Brain microvascular endothelial cell (primary cell): ENCODE data around the gene EEFSEC.

Experiments used
- DNase-seq: peaks from one replicate; pipeline ENCODE4 v3.0.0-alpha.2; 2020
- H3K27ac ChIP-seq: fragments of 250-450 bp; sonication (Bioruptor Pico); 2 replicates; pipeline ENCODE4 v1.5.1; 2020; ENCODE audit warnings: mild to moderate bottlenecking, moderate library complexity
- H3K27me3 ChIP-seq: fragments of 250-450 bp; sonication (Bioruptor Pico); replicated peaks from 2 replicates; pipeline ENCODE4 v1.5.1; 2020; ENCODE audit warnings: mild to moderate bottlenecking
- H3K36me3 ChIP-seq: fragments of 250-450 bp; sonication (Bioruptor Pico); replicated peaks from 2 replicates; pipeline ENCODE4 v1.5.1; 2020; ENCODE audit warnings: mild to moderate bottlenecking
- H3K4me3 ChIP-seq: 2 replicates; pipeline ENCODE4 v1.5.1; 2011; ENCODE audit warnings: low read depth, mild to moderate bottlenecking, control low read depth, low read length, moderate library complexity
- in situ Hi-C: cut with HindIII; loops from 2 replicates; pipeline ENCODE4 v1.10.0; 2017; ENCODE audit warnings: low sequenced_read_pairs, low pct_ligation_motif_present
- TF ChIP-seq, protein P1 (sequence below): IDR thresholded peaks from 2 replicates; pipeline ENCODE4 v1.5.1; 2011; ENCODE audit warnings: low read depth, mild to moderate bottlenecking, moderate library complexity, low read length, control low read depth, inconsistent platforms; ENCODE audit errors: missing control alignments

Gene EEFSEC

DNA sequence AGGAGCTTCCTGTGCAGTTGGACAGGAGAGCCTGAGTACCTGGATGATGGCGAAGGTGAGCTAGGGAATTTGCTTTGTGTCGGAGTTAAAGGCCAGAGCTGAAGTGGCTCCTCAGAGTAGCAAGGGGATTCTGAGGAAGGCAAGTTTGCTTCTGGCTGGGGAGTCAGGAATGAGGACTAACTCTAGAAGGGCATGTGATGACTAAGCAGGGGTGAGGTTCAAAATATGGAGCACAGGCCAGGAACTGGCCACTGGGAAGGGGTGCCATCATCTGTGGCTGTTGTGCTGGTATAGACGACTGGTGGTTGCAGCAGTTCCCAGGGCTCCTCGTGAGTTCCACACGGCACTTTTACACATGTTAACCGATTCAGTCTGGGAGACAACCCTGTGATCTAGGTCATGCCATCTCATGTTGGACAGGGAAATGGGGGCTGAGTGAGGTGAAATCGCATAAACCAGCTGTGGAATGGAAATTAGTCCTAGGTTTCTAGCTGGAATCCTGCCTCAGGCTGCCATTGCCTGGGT lies 100.8 kb downstream of the EEFSEC start:
- TF ChIP-seq, protein P1, sequence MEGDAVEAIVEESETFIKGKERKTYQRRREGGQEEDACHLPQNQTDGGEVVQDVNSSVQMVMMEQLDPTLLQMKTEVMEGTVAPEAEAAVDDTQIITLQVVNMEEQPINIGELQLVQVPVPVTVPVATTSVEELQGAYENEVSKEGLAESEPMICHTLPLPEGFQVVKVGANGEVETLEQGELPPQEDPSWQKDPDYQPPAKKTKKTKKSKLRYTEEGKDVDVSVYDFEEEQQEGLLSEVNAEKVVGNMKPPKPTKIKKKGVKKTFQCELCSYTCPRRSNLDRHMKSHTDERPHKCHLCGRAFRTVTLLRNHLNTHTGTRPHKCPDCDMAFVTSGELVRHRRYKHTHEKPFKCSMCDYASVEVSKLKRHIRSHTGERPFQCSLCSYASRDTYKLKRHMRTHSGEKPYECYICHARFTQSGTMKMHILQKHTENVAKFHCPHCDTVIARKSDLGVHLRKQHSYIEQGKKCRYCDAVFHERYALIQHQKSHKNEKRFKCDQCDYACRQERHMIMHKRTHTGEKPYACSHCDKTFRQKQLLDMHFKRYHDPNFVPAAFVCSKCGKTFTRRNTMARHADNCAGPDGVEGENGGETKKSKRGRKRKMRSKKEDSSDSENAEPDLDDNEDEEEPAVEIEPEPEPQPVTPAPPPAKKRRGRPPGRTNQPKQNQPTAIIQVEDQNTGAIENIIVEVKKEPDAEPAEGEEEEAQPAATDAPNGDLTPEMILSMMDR: no peak
- no peak for DNase-seq
- in situ Hi-C loops: no loop called here

DNA sequence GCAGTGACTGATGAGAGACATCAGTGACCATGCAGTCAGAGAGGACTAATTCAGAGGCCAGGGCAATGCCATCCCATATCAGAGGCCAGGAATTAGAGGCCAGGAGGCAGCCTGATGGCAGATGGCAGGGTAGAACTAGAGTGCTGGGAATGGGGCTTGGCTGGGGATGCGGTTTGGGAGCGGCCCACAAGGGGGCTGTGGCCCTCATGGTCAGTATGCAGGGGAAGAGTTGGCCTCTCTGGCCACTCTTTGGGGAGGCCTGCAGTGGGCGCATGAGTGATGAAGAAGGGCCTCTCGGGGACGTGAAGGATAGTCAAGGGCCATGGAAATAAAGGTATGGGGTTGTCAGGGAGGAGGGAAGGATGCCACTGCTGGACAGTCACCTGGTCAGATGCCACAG lies 101.7 kb downstream of the EEFSEC start:
- H3K36me3 ChIP-seq: no peaks in the 10 kb centered on the region
- in situ Hi-C loops: no loop called here
- no peak overlapping the region for H3K4me3 ChIP-seq
- no peak overlapping the region for H3K27ac ChIP-seq
- DNase-seq: no peak
- TF ChIP-seq, protein P1: peak; percentile 10
- no peaks in the 10 kb centered on the region for H3K27me3 ChIP-seq

More for the DNA sequence above, 100.8 kb downstream of the EEFSEC start:
- no peaks in the 10 kb centered on the region for H3K36me3 ChIP-seq
- no peaks in the 10 kb centered on the region for H3K27me3 ChIP-seq
- H3K4me3 ChIP-seq: no peak overlapping the region
- no peak overlapping the region for H3K27ac ChIP-seq

DNA sequence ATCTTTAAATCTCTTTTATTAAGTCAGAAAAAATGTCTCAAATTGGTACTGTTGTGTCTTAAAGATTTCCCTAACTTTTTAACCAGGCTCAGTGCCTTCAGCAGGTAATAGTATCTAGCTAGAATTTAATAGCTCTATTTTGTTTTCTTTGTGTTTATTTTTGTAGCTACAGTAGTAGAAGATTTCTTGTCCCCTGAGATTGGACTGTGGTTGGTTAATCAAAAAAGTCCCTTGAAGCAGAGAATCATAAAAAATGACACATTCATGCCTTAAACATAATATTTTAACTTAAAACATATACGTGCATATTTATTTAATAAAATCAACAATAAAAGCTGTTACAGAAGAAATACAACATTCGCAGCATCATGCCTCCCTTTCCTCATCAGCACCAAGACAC lies 102.8 kb downstream of the EEFSEC start:
- Histone ChIP-seq H3K4me3 (no peak overlapping the region), H3K27me3 (no peaks in the 10 kb centered on the region), H3K36me3 (no peaks in the 10 kb centered on the region), H3K27ac (no peak overlapping the region)
- DNase-seq: no peak
- TF ChIP-seq, protein P1: no peak
- in situ Hi-C loops: no loop called here

DNA sequence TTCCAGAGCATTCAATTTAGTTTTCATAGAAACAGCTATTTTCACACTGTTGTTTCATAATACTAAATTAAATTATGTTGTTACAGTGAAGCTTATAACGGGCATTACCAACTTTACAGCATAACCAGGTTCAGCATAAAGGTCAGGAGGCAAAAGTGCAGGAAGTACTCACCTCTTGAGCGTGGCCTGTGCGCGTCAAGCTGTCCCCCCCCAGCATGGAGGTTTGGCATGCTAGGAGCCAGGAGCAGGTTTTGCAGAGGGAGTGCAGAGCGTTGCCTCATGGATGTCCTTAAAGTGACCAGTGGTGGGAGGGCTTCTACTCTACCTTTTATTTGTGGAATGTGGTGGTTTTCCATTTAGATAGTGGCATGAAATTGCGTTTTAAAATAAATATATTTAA lies 104.4 kb downstream of the EEFSEC start:
- H3K4me3 ChIP-seq: no peak overlapping the region
- H3K27me3 ChIP-seq: no peaks in the 10 kb centered on the region
- in situ Hi-C loops: no loop called here
- TF ChIP-seq, protein P1: no peak
- H3K36me3 ChIP-seq: no peaks in the 10 kb centered on the region
- no peak for DNase-seq
- H3K27ac ChIP-seq: no peak overlapping the region

DNA sequence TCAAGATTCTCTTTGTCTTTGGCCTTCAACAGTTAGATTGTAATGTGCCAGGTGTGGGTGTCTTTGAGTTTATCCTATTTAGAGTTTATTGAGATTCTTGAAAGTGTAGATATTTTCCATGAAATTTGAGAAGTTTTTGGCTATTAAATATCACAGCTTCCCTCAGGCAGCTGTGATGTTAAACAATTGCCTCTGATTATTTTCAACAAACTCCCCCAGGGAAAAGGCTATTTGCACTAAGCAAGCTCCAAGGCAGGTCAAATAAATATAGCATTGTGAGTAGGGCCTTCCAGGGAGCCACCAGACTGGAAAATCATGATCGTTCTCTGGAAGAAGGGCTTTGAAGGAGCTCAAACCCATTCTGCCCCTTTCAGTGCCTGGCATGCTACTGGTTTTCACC lies 107.0 kb downstream of the EEFSEC start:
- H3K4me3 ChIP-seq: no peak overlapping the region
- no peaks in the 10 kb centered on the region for H3K36me3 ChIP-seq
- in situ Hi-C loops: no loop called here
- DNase-seq: no peak
- no peak overlapping the region for H3K27ac ChIP-seq
- TF ChIP-seq, protein P1: no peak
- H3K27me3 ChIP-seq: no peaks in the 10 kb centered on the region

DNA sequence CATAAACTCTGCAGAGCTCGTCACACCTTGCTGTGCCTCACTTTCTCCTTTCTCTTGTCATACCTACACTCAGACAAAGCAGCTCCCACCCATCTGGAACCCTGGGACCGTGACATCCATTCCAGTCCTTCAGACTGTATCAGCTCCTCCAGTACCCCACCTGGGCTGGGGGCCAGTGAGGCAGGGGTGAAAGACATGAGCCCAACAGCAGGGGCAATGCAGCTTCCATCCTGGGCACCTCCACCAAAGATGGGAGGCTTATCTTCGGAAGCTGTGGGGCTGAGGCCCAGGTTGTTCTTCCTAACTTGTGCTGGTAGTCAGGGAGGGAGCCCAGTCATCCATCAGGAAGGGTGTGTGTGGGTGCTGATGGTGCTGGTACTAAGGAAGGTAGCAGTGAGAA lies 109.2 kb downstream of the EEFSEC start:
- Histone ChIP-seq H3K27ac (no peak overlapping the region), H3K27me3 (no peaks in the 10 kb centered on the region), H3K36me3 (no peaks in the 10 kb centered on the region), H3K4me3 (no peak overlapping the region)
- TF ChIP-seq, protein P1: no peak
- in situ Hi-C loops: no loop called here
- no peak for DNase-seq
